ENCODE data around the gene TSPOAP1.

The TSPOAP1 gene

GRCh38 chr17:58322581-58323185, 5.9 kb downstream of the TSPOAP1 start:
- Histone ChIP-seq H3K4me1 (ENCODE audit: control insufficient read depth, insufficient read depth, low read length) (peaks cover 2% of the 10 kb centered on the region), H3K4me3 (ENCODE audit: low read depth, low read length) (no peak overlapping the region), H3K27me3 (ENCODE audit: control insufficient read depth, insufficient read depth, low read length) (peaks cover 19% of the 10 kb centered on the region), H3K9ac (ENCODE audit: low read depth, low read length) (no peak overlapping the region), H3K9me3 (ENCODE audit: control insufficient read depth, insufficient read depth, low read length) (no peaks in the 10 kb centered on the region), H3K36me3 (ENCODE audit: control insufficient read depth, insufficient read depth, low read length) (no peaks in the 10 kb centered on the region)

GRCh38 chr17:58321571-58322525, 6.7 kb downstream of the TSPOAP1 start:
- Histone ChIP-seq H3K9me3 (ENCODE audit: control insufficient read depth, insufficient read depth, low read length) (no peaks in the 10 kb centered on the region), H3K9ac (ENCODE audit: low read depth, low read length) (no peak overlapping the region), H3K4me3 (ENCODE audit: low read depth, low read length) (no peak overlapping the region), H3K27me3 (ENCODE audit: control insufficient read depth, insufficient read depth, low read length) (peaks cover 19% of the 10 kb centered on the region), H3K4me1 (ENCODE audit: control insufficient read depth, insufficient read depth, low read length) (peaks cover 2% of the 10 kb centered on the region), H3K36me3 (ENCODE audit: control insufficient read depth, insufficient read depth, low read length) (no peaks in the 10 kb centered on the region)

- no peak overlapping the region for H3K4me3 ChIP-seq (ENCODE audit: low read depth, low read length)
- peaks cover 19% of the 10 kb centered on the region for H3K27me3 ChIP-seq (ENCODE audit: control insufficient read depth, insufficient read depth, low read length)
- H3K9ac ChIP-seq (ENCODE audit: low read depth, low read length), result no peak overlapping the region
- no peaks in the 10 kb centered on the region for H3K36me3 ChIP-seq (ENCODE audit: control insufficient read depth, insufficient read depth, low read length)
- peaks cover 2% of the 10 kb centered on the region for H3K4me1 ChIP-seq (ENCODE audit: control insufficient read depth, insufficient read depth, low read length)
- no peaks in the 10 kb centered on the region for H3K9me3 ChIP-seq (ENCODE audit: control insufficient read depth, insufficient read depth, low read length)
Observed at GRCh38 chr17:58320570-58321323, 7.8 kb downstream of the TSPOAP1 start.

GRCh38 chr17:58320163-58320558, 8.4 kb downstream of the TSPOAP1 start:
- Histone ChIP-seq H3K4me1 (ENCODE audit: control insufficient read depth, insufficient read depth, low read length) (peaks cover 2% of the 10 kb centered on the region), H3K36me3 (ENCODE audit: control insufficient read depth, insufficient read depth, low read length) (no peaks in the 10 kb centered on the region), H3K27me3 (ENCODE audit: control insufficient read depth, insufficient read depth, low read length) (peaks cover 19% of the 10 kb centered on the region), H3K9me3 (ENCODE audit: control insufficient read depth, insufficient read depth, low read length) (no peaks in the 10 kb centered on the region), H3K4me3 (ENCODE audit: low read depth, low read length) (no peak overlapping the region), H3K9ac (ENCODE audit: low read depth, low read length) (no peak overlapping the region)

GRCh38 chr17:58319173-58320162, 9.1 kb downstream of the TSPOAP1 start:
- Histone ChIP-seq H3K36me3 (ENCODE audit: control insufficient read depth, insufficient read depth, low read length) (no peaks in the 10 kb centered on the region), H3K9ac (ENCODE audit: low read depth, low read length) (no peak overlapping the region), H3K9me3 (ENCODE audit: control insufficient read depth, insufficient read depth, low read length) (no peaks in the 10 kb centered on the region), H3K4me1 (ENCODE audit: control insufficient read depth, insufficient read depth, low read length) (no peaks in the 10 kb centered on the region), H3K27me3 (ENCODE audit: control insufficient read depth, insufficient read depth, low read length) (peaks cover 16% of the 10 kb centered on the region), H3K4me3 (ENCODE audit: low read depth, low read length) (no peak overlapping the region)

- Histone ChIP-seq H3K4me1 (ENCODE audit: control insufficient read depth, insufficient read depth, low read length) (no peaks in the 10 kb centered on the region), H3K27me3 (ENCODE audit: control insufficient read depth, insufficient read depth, low read length) (peaks cover 12% of the 10 kb centered on the region), H3K9ac (ENCODE audit: low read depth, low read length) (no peak overlapping the region), H3K36me3 (ENCODE audit: control insufficient read depth, insufficient read depth, low read length) (no peaks in the 10 kb centered on the region), H3K4me3 (ENCODE audit: low read depth, low read length) (no peak overlapping the region), H3K9me3 (ENCODE audit: control insufficient read depth, insufficient read depth, low read length) (no peaks in the 10 kb centered on the region)
Observed at GRCh38 chr17:58318627-58319172, 9.9 kb downstream of the TSPOAP1 start.

GRCh38 chr17:58318065-58318481, 10.5 kb downstream of the TSPOAP1 start:
- H3K4me3 ChIP-seq (ENCODE audit: low read depth, low read length), result no peak overlapping the region
- no peak overlapping the region for H3K9ac ChIP-seq (ENCODE audit: low read depth, low read length)
- no peaks in the 10 kb centered on the region for H3K4me1 ChIP-seq (ENCODE audit: control insufficient read depth, insufficient read depth, low read length)
- H3K9me3 ChIP-seq (ENCODE audit: control insufficient read depth, insufficient read depth, low read length), result no peaks in the 10 kb centered on the region
- H3K36me3 ChIP-seq (ENCODE audit: control insufficient read depth, insufficient read depth, low read length), result no peaks in the 10 kb centered on the region
- H3K27me3 ChIP-seq (ENCODE audit: control insufficient read depth, insufficient read depth, low read length), result peaks cover 6% of the 10 kb centered on the region

- no peaks in the 10 kb centered on the region for H3K9me3 ChIP-seq (ENCODE audit: control insufficient read depth, insufficient read depth, low read length)
- no peaks in the 10 kb centered on the region for H3K36me3 ChIP-seq (ENCODE audit: control insufficient read depth, insufficient read depth, low read length)
- no peak overlapping the region for H3K4me3 ChIP-seq (ENCODE audit: low read depth, low read length)
- H3K27me3 ChIP-seq (ENCODE audit: control insufficient read depth, insufficient read depth, low read length), result peaks cover 2% of the 10 kb centered on the region
- H3K4me1 ChIP-seq (ENCODE audit: control insufficient read depth, insufficient read depth, low read length), result no peaks in the 10 kb centered on the region
- H3K9ac ChIP-seq (ENCODE audit: low read depth, low read length), result no peak overlapping the region
Observed at GRCh38 chr17:58317421-58318064, 11.1 kb downstream of the TSPOAP1 start.

- no peaks in the 10 kb centered on the region for H3K9me3 ChIP-seq (ENCODE audit: control insufficient read depth, insufficient read depth, low read length)
- no peaks in the 10 kb centered on the region for H3K27me3 ChIP-seq (ENCODE audit: control insufficient read depth, insufficient read depth, low read length)
Observed at GRCh38 chr17:58316260-58316960, 12.2 kb downstream of the TSPOAP1 start.

GRCh38 chr17:58315750-58316149, 12.8 kb downstream of the TSPOAP1 start:
- no peaks in the 10 kb centered on the region for H3K4me1 ChIP-seq (ENCODE audit: control insufficient read depth, insufficient read depth, low read length)
- H3K36me3 ChIP-seq (ENCODE audit: control insufficient read depth, insufficient read depth, low read length), result no peaks in the 10 kb centered on the region
- H3K9me3 ChIP-seq (ENCODE audit: control insufficient read depth, insufficient read depth, low read length), result no peaks in the 10 kb centered on the region

More at GRCh38 chr17:58316260-58316960, 12.2 kb downstream of the TSPOAP1 start:
- H3K4me1 ChIP-seq (ENCODE audit: control insufficient read depth, insufficient read depth, low read length), result no peaks in the 10 kb centered on the region
- H3K9ac ChIP-seq (ENCODE audit: low read depth, low read length), result no peak overlapping the region
- H3K36me3 ChIP-seq (ENCODE audit: control insufficient read depth, insufficient read depth, low read length), result no peaks in the 10 kb centered on the region
- no peak overlapping the region for H3K4me3 ChIP-seq (ENCODE audit: low read depth, low read length)

More at GRCh38 chr17:58315750-58316149, 12.8 kb downstream of the TSPOAP1 start:
- H3K9ac ChIP-seq (ENCODE audit: low read depth, low read length), result no peak overlapping the region
- H3K27me3 ChIP-seq (ENCODE audit: control insufficient read depth, insufficient read depth, low read length), result no peaks in the 10 kb centered on the region
- H3K4me3 ChIP-seq (ENCODE audit: low read depth, low read length), result no peak overlapping the region
